Bone marrow (tissue), 2 donors: ENCODE results near the gene MGAT4A.
"Not testable (repeated sequence)": the region's sequence is repeated elsewhere in the genome, so short reads cannot be mapped to it uniquely, and the experiment has no call there.

Experiments
- DNase-seq, 2 donors: peaks; one replicate each; lab custom pipeline; 2025; lab: John Stamatoyannopoulos, UW

MGAT4A gene

GRCh38 chr2:98607741-98608115, 123.2 kb downstream of the MGAT4A start:
- DNase-seq = no peak

GRCh38 chr2:98607104-98607503, 123.8 kb downstream of the MGAT4A start:
- no peak for DNase-seq

GRCh38 chr2:98606431-98606830, 124.5 kb downstream of the MGAT4A start:
- DNase-seq = no peak

- no peak for DNase-seq
Observed at GRCh38 chr2:98605076-98605475, 125.9 kb downstream of the MGAT4A start.

GRCh38 chr2:98604547-98604946, 126.4 kb downstream of the MGAT4A start:
- DNase-seq = no peak

GRCh38 chr2:98601532-98602132, 129.3 kb downstream of the MGAT4A start:
- no peak for DNase-seq

- DNase-seq = no peak
Observed at GRCh38 chr2:98598781-98599428, 132.0 kb downstream of the MGAT4A start.

GRCh38 chr2:98594665-98595064, 136.3 kb downstream of the MGAT4A start:
- DNase-seq = not testable (repeated sequence)

GRCh38 chr2:98592565-98592964, 138.4 kb downstream of the MGAT4A start:
- no peak for DNase-seq

GRCh38 chr2:98589489-98589888, 141.4 kb downstream of the MGAT4A start:
- no peak for DNase-seq

GRCh38 chr2:98588880-98589431, 142.0 kb downstream of the MGAT4A start:
- DNase-seq = no peak

GRCh38 chr2:98586551-98587140, 144.3 kb downstream of the MGAT4A start:
- DNase-seq = no peak

GRCh38 chr2:98585386-98585785, 145.5 kb downstream of the MGAT4A start:
- no peak for DNase-seq

- no peak for DNase-seq
Observed at GRCh38 chr2:98583816-98584618, 146.9 kb downstream of the MGAT4A start.

GRCh38 chr2:98583276-98583675, 147.7 kb downstream of the MGAT4A start:
- no peak for DNase-seq

- no peak for DNase-seq
Observed at GRCh38 chr2:98582523-98582922, 148.4 kb downstream of the MGAT4A start.

- DNase-seq = no peak
Observed at GRCh38 chr2:98580656-98581284, 150.2 kb downstream of the MGAT4A start.

- DNase-seq = no peak
Observed at GRCh38 chr2:98579926-98580325, 151.0 kb downstream of the MGAT4A start.

GRCh38 chr2:98578231-98578630, 152.7 kb downstream of the MGAT4A start:
- no peak for DNase-seq

- DNase-seq = no peak
Observed at GRCh38 chr2:98577313-98577712, 153.6 kb downstream of the MGAT4A start.

GRCh38 chr2:98576666-98577312, 154.1 kb downstream of the MGAT4A start:
- no peak for DNase-seq
